HG03521 (cell line): ENCODE results near the gene MYO3B.
"Not testable (repeated sequence)": the region's sequence is repeated elsewhere in the genome, so short reads cannot be mapped to it uniquely, and the experiment has no call there.

Experiments used
- ATAC-seq: cut with Tn5 transposase; IDR thresholded peaks from one replicate; pipeline ENCODE4 v1.9.1; 2021; ENCODE audit warnings: mild to moderate bottlenecking, moderate library complexity; ENCODE audit not compliant: unreplicated experiment

The MYO3B gene

DNA sequence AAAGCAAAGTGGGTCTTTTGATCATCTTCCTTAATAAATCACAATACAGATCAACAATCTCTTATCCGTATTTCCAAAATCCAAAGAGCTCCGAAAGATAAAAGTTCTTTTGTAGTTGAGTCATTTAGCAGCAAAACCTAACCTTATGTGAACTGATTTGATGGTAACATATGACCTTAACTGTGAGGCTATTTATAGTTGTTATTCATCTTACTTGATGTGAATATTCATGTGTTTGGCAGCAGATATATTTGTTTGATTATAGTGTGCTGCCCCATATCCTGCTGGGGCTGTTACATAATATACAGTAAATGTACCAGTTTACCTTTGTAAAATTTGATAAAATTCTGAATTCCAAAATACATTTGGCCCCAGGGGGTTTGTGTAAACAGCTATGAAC is 158.5 kb downstream of the MYO3B start:
- ATAC-seq, result no peak

GRCh38 chr2:170336916-170337315 is 159.0 kb downstream of the MYO3B start:
- ATAC-seq, result no peak

DNA sequence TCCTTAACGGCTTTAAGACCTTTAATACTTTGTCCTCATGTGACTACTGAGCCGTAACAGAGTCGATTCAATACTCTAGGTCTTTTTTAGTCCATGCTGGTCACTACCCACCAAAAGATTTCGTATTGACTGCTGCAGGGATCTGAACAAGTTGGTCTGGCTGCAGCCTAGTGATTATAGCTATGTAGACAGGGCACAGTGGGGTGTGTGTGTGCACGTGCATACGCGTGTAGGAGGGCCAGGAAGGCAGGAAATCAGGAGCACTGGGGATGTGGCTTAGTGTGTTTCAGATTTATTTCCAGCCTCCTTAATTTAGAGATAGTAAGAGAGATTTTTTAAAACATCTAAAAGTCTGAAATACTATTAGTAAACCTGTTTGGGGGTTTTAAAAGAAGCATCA is 161.4 kb downstream of the MYO3B start:
- ATAC-seq, result no peak

DNA sequence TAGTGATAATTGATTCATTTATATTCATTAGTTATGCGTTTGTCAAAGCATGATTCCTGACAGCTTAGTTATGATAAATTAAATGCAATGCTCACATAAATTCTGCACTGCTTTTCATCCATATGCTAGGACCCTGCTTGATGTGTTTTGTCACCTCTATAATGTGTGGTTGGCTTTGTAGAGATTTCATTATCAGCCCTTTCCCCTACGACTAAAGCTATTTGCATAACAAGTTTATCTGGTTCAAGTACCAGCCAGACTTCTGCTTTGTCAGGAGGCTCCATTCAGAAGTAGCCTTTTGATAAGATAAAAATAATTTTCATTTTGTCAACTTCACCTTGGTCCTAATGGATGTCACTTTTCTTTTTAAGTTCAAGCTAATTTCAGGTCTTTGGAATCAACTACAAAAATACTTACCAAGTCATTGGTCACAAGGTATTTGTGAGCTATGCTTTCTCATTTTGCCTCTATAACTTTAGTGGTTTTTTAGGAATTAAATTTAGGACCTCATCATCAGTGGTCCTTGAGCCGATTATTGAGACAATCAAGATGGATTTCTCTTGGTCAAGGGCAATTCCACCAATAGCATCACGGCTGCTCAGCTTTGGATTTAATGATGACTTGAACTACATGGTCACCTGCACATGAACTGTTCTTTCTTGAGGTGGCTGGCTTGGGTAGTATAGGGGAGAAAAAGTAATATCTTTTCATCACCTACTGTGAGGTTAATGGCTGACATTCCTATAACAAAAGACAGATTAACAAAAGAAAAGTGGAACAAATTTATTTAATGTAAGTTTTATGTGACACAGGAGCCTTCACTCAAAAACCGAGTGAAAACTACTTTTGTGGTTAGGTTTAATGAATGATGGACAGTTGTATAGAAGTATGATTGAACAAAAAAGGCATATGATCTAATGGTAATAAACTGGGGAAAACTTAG is 162.1 kb downstream of the MYO3B start:
- no peak for ATAC-seq

DNA sequence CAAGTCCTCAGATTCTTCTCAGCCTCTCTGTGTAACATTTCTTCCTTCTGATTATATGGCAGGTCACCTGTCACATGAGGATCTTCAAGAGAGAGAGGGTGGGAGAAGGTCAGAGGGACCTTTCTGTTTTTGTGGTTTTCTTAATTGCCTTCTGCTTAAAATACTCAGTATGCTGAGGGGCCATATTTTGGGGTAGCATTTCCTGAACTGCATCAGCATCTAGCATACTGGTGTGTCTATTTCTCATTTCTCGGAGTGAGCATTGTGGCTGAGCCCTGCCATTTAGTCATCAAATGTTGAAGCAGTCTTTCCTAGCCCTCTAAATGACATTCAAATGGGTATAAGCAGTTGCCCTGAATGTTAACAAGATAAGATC is 162.7 kb downstream of the MYO3B start:
- ATAC-seq, result no peak

- no peak for ATAC-seq
These were observed 164.0 kb downstream of the MYO3B start for GRCh38 chr2:170341684-170342623.

- ATAC-seq, result no peak
These were observed 166.9 kb downstream of the MYO3B start for GRCh38 chr2:170344663-170345346.

GRCh38 chr2:170345607-170346006 is 167.7 kb downstream of the MYO3B start:
- no peak for ATAC-seq

GRCh38 chr2:170349269-170349668 is 171.3 kb downstream of the MYO3B start:
- not testable (repeated sequence) for ATAC-seq

GRCh38 chr2:170350929-170351826 is 173.2 kb downstream of the MYO3B start:
- no peak for ATAC-seq

DNA sequence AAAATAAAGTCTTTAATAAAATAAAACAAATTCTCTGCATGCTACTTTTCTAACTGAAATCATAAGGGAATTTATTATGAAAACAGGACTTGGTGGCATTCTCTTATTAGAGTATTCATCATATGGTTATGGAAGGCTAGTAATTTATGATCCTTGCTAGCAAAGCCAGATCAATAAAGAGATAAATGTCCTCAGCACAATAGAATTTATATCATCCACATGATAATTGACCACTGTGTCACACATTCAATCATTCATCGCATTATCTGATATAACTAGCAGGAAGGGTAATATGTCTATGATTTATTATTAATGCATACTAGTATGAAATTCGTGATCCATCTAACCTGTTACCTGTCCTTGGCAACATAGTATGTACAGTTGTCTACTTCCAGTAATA is 175.8 kb downstream of the MYO3B start:
- no peak for ATAC-seq

- ATAC-seq, result no peak
These were observed 176.4 kb downstream of the MYO3B start for GRCh38 chr2:170354388-170354787.

- ATAC-seq, result no peak
These were observed 177.2 kb downstream of the MYO3B start for GRCh38 chr2:170354855-170355780.

GRCh38 chr2:170359466-170359865 is 181.5 kb downstream of the MYO3B start:
- ATAC-seq, result no peak

DNA sequence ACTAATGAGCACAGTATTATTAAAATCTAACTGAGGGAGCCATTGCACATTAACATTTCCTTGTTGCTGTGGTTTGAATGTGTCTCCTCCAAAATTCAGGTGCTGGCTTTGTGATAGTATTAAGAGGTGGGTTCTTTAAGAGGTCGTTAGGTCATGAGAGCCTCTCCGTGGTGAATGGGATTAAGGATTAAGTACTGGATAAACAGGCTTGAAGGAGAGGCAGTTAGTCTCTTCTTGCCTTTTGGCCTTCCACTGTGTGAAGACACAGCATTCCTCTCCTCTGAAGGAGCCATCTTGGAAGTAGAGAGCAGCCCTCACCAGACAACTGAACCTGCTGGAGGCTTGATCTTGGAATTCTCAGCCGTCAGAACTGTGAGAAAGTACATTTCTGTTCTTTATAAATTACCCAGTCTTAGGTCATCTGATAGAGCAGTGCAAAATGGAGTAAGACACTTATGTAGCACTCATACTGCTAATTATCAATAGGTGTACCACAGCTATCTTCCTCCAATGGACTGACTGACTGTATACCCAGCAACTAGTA is 182.7 kb downstream of the MYO3B start:
- ATAC-seq, result no peak

DNA sequence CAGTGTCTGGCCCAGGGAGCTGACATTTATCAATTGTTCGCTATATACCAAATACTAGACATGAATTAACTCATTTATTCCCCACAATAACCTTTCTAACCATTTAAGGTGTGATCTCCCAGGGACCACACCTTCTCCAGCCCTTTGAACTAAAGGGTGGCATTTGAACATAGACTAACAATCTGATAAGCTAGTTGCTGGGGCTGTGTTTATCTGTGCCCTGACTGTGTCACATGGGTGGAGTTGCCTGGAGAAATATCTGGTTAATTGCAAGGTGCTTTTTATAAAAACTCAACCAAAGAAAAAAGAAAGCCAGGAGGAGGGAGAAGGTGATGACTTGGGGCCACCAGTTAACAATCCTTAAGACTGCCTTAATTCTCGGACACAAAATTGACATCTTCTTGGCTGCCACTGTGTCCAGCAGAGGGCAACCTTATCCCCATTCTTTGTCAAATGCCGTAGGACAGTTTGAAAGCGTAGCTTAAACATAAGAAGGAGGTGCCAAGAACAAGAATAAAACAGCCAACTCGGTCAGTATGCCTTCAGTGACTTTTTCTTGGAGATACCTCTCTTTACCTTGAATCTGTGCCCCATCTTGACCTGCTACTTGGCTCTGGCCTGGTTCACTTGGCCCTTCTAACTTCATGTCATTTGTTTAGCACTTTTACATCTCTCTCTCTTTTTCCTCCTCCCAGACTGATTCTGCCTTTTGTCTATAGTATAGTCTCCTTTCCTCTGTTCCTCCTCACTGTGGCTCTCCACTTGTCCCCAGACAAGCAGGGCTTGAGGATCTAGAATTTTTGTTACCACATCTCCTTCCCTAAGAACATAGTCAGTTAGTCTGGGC is 183.4 kb downstream of the MYO3B start:
- ATAC-seq, result no peak

- no peak for ATAC-seq
These were observed 184.4 kb downstream of the MYO3B start for GRCh38 chr2:170362313-170362870.
